ENCODE measurements around the gene BNIP5. TPM values are rescaled to one million over a fixed set of nuclear protein-coding genes. Genes with fewer than 3 reads are reported as not detected.

BNIP5 gene
- total and polyA plus RNA-seq, 4 donors = not detected

DNA sequence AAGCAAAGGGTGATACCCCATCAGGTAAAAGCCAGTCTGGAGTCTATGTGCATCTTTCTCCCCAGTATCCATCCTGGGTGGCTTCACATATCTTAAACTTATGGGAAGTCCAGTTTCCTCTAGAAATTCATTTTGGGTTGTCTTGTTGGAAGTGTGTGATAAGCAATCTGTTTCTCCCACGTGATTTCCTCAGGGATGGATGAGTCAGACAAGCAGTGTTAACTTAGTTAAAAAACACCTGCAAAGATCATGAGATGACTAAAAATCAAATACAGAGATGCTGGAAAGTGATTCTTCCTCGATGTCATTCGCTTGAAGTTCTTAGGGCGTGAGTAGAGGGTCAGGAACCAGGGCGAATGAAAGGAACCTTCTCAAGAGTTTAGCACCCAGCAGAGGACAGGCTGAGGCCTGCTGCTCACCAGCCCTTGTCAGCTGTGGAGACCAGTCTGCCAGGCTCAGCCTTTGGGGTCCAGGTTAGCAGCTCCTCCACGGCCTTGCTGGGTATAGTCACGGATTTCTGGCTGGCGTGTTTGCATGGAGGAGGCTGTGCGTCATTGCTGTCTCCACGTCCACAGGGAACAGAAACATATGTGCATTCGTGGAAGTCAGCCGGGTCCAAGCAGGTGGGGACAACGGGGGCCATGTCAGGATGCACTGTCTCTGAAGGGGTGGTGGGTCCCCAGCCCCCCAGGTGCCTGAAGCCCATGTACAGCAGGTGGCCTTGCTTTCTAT, 69.6 kb downstream of the BNIP5 start (continued):
- TF ChIP-seq, protein P1, sequence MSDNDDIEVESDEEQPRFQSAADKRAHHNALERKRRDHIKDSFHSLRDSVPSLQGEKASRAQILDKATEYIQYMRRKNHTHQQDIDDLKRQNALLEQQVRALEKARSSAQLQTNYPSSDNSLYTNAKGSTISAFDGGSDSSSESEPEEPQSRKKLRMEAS (IDR thresholded peaks at IDR 0.05) = no peak
- TF ChIP-seq JUND (IDR thresholded peaks at IDR 0.05) = no peak
- no peak for TF ChIP-seq RXRA (IDR thresholded peaks at IDR 0.05)
- TF ChIP-seq RAD21 (IDR thresholded peaks at IDR 0.05) = no peak
- no peak for TF ChIP-seq GABPA (IDR thresholded peaks at IDR 0.05 in 1 of 2, conservative IDR thresholded peaks at IDR 0.05 in 1 of 2)
- no peak for TF ChIP-seq HNF4A (conservative IDR thresholded peaks at IDR 0.05)
- TF ChIP-seq EGR1 (IDR thresholded peaks at IDR 0.05; ENCODE audit: low read depth in 2 of 2) = no peak
- no peak for TF ChIP-seq SP1 (IDR thresholded peaks at IDR 0.05)

Other genes starting within 250 kb of the BNIP5 start
- gene MAPK13, start 206.4 kb downstream of the BNIP5 start, total RNA-seq = 10 to 100 TPM in 1 of 2 donors, 1 to 10 TPM in 1; 2.7 to 17.2 TPM
- gene MAPK13, start 206.4 kb downstream of the BNIP5 start, polyA plus RNA-seq = 1 to 10 TPM; 1.9 to 3.2 TPM
- gene BRPF3, start 140.1 kb downstream of the BNIP5 start, total RNA-seq = 10 to 100 TPM; 14.9 to 20.0 TPM
- gene BRPF3, start 140.1 kb downstream of the BNIP5 start, polyA plus RNA-seq = 10 to 100 TPM in 1 of 2 donors, 1 to 10 TPM in 1; 7.5 to 12.5 TPM
- gene PNPLA1, start 66.8 kb downstream of the BNIP5 start, total RNA-seq = under 1 TPM; 0.08 to 0.14 TPM
- under 1 TPM in 1 of 2 donors, not detected in 1; 0.07 TPM for gene PNPLA1, start 66.8 kb downstream of the BNIP5 start, polyA plus RNA-seq
- gene ETV7, start 50.8 kb upstream of the BNIP5 start, total RNA-seq = under 1 TPM; 0.17 to 0.28 TPM
- gene ETV7, start 50.8 kb upstream of the BNIP5 start, polyA plus RNA-seq = under 1 TPM; 0.43 to 0.84 TPM
- gene PXT1, start 106.0 kb upstream of the BNIP5 start, total RNA-seq = not detected
- not detected for gene PXT1, start 106.0 kb upstream of the BNIP5 start, polyA plus RNA-seq
- gene KCTD20, start 106.1 kb upstream of the BNIP5 start, total RNA-seq = 10 to 100 TPM; 45.2 to 48.5 TPM
- gene KCTD20, start 106.1 kb upstream of the BNIP5 start, polyA plus RNA-seq = 10 to 100 TPM in 1 of 2 donors, 1 to 10 TPM in 1; 9.5 to 19.1 TPM
- gene STK38, start 210.6 kb upstream of the BNIP5 start, total RNA-seq = 10 to 100 TPM; 13.3 to 21.8 TPM
- gene STK38, start 210.6 kb upstream of the BNIP5 start, polyA plus RNA-seq = 10 to 100 TPM in 1 of 2 donors, 1 to 10 TPM in 1; 9.3 to 11.2 TPM

Measured in liver (tissue), 5 donors.